Omental fat pad (tissue), 4 donors: Measurements from ENCODE around the gene ZDHHC14. TPM values are rescaled to one million over a fixed set of nuclear protein-coding genes. Genes with fewer than 3 reads are reported as not detected.

Experiments used
- ATAC-seq: fragments of 150-250 bp; one replicate; pipeline ENCODE4 v1.9.1; 2016; ENCODE audit warnings: mild to moderate bottlenecking, moderate library complexity; ENCODE audit not compliant: low FRiP score
- DNase-seq: peaks from one replicate; pipeline ENCODE4 v3.0.0-alpha.2; 2019; ENCODE audit warnings: low spot score
- total RNA-seq, 4 donors: library from RNA; depleted of rRNA; stranded (reverse); fragments of >200 nt; gene quantifications; one replicate each; pipeline ENCODE4 v1.1.0, GENCODE V29; 2016
- TF ChIP-seq, protein P1 (sequence below), 3 donors: fragments of 450-650 bp; IDR thresholded peaks; one replicate each; pipeline ENCODE4 v1.5.1; 2016 to 2017; ENCODE audit warnings: antibody characterized with exemption in 3 of 3, mild to moderate bottlenecking in 3 of 3, moderate library complexity in 2 of 3

ZDHHC14 gene
- total RNA-seq, 4 donors from 2014 or later = 5.6 to 13.7 (median 6.9) TPM

DNA sequence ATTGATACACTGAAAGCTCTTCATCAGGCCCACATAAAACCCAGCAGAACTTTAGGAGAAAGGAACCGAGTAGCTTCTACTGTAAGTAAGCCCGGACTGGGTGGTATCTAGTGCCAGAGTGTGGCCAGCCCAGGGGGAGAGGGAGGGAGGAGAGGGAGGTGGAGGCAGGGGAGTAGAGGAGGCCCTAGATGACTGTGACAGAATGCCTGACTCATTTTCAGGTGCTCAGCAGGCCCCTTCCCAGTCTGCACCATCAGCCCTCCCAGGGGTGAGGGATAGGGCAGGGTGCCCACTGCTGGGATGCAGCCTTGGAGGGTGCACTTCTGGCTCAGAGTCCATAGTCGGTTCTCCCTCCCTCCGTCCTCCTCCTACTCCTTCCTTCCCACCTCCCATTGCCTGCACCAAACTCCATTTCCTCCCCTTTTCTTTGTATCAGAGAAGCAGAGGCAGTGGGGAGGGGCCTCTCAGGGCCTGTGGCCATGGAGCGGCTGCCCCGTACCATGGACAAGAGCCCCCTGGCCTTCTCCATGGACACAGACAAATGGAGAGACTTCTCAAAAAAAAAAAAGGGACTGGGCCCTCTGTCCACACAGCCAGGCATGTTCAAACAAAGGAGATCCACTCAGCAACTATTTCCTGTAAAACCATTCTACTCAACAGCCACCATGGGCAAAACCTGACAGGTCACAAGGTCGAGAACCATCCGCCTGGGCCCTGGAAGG is 257.1 kb downstream of the ZDHHC14 start:
- no peak for ATAC-seq
- TF ChIP-seq, protein P1, sequence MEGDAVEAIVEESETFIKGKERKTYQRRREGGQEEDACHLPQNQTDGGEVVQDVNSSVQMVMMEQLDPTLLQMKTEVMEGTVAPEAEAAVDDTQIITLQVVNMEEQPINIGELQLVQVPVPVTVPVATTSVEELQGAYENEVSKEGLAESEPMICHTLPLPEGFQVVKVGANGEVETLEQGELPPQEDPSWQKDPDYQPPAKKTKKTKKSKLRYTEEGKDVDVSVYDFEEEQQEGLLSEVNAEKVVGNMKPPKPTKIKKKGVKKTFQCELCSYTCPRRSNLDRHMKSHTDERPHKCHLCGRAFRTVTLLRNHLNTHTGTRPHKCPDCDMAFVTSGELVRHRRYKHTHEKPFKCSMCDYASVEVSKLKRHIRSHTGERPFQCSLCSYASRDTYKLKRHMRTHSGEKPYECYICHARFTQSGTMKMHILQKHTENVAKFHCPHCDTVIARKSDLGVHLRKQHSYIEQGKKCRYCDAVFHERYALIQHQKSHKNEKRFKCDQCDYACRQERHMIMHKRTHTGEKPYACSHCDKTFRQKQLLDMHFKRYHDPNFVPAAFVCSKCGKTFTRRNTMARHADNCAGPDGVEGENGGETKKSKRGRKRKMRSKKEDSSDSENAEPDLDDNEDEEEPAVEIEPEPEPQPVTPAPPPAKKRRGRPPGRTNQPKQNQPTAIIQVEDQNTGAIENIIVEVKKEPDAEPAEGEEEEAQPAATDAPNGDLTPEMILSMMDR (IDR thresholded peaks at IDR 0.05) = no peak
- no peak for DNase-seq

DNA sequence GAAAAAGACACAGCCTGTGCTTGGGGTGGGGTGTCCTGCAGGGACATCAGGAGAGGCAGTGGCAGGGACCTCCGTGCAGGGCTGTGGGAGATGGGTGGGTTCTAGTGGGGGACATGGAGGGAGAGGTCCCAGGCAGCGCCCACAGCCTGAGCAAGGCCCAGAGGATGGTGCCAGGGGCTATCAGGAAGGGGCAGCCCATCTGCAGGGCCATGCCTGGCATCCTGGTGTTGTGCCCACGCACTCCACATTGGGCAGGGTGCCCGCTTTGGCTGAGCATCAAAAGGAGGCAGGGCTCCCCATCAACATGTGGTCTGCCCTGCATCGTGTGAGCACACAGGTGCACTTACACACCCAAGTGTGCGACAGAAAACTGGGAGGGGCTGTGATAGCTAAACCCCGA is 257.8 kb downstream of the ZDHHC14 start:
- no peak for DNase-seq
- TF ChIP-seq, protein P1 (IDR thresholded peaks at IDR 0.05) = no peak
- no peak for ATAC-seq

DNA sequence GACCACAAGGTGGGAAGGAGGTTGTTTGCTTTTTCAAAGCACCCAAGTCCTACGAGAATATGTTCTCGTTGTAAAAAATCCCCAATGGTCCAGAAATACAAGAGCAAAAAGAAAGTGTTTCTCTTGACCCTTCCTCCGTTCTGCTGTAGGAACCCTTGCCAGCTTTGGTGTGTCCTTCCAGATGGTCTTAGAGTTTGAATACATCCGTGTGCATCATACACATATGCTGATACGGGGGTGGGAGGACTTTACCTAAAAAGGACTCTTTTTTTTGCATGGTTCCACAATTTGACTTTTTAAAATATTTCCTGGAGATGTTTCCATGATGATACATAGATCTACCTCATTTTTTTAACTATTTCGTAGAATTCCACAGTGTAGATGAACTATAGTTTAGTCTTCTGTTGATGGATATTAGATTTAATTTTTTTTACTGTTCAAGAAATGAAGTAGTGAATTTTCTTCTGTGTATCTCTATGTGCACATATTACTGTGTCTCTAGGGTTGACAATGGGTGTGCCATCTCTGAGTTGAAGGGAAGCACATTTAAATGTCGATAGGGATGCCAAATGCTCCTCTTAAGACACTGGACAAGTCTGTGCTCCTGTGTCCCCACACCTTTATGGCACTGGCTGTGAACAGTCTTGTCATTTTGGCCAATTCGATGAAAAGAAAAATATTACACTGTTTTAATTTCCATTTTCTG is 259.9 kb downstream of the ZDHHC14 start:
- ATAC-seq (no peak), DNase-seq (no peak)
- TF ChIP-seq, protein P1 (IDR thresholded peaks at IDR 0.05) = no peak

DNA sequence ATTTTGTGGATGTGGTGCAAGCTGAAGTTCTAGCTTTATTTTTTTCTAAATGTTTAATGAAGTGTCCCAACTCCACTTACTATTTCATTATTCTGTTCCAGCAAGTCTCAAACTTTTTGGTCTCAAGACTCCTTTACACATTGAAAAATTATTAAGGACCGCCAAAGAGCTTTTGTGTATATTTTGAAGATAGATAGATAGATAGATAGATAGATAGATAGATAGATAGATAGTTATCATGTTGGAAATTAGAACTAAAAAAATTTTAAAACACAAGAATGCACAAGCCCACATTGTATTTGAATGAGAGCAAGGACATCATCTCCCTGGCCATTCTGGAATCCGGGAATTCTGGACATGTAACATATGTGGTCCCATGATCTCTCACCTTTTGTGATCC is 260.8 kb downstream of the ZDHHC14 start:
- TF ChIP-seq, protein P1 (IDR thresholded peaks at IDR 0.05) = no peak

DNA sequence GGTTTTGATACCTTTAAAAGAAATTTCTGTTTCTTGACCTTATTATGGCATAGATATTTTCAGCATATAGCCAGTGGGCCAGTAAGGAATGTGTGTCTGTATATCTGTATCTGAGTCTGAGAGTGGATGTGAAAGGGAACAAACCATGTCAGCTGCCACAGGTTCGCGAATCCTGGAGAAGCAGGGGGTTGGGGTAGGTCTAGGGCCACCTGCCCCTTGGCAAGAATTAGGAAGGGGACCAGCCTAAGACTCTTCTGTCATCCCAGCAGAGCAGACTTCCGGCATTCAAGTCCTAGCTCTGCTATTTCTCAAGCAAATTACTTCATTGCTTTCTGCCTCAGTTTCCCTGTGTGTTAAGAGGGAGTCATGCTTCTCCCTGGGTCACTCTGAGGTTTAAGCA is 261.7 kb downstream of the ZDHHC14 start:
- no peak for ATAC-seq
- no peak for DNase-seq
- TF ChIP-seq, protein P1 (IDR thresholded peaks at IDR 0.05) = no peak

More for the DNA sequence above, 260.8 kb downstream of the ZDHHC14 start:
- ATAC-seq = no peak
- DNase-seq = no peak

DNA sequence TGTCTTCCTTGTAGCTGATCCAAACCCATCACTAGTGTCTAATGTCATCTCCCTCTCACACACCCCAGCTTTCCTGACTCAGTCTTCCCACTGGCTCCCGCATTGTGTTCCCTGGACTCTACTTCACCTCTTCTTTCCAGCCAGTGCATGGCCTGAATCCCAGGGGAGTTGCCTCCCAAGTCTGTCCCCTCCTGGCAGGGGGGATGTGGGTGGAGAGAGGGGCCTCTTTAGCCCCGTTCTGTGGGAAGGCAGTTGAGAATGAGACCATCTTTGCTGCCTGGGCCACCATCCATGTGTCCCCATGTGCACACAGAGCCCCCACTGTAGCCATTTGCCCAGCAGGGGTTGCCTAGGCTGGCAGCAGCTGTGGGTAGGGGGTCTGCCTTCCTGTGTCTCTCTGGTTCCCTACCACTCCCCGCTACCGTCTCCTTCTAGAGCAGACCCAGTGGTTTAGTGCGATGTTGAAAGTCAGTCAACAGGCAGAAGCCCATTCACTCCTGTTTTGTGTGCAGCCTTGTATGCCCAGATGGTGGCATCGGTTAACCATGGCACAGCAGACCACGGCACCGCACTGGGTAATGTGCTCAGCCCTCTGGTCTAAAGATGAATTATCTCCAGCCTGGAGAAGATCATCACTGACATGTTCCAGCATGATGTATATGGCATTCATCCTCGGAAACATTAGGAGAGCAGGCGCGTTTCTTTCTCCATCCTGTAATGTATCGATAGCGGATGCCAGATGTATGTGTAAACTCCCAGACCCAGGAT is 263.2 kb downstream of the ZDHHC14 start:
- DNase-seq = no peak
- TF ChIP-seq, protein P1 (IDR thresholded peaks at IDR 0.05) = no peak
- no peak for ATAC-seq
